Prostate gland (tissue), 2 donors: Measurements from ENCODE around the gene ADGB. TPM values are rescaled to one million over a fixed set of nuclear protein-coding genes. Genes with fewer than 3 reads are reported as not detected.

Experiments
- DNase-seq: peaks from one replicate; pipeline ENCODE4 v3.0.0-alpha.2; 2019; ENCODE audit warnings: low spot score
- H3K27ac ChIP-seq, 2 donors: fragments of 200-600 bp; sonication (generic); 2 replicates each; pipeline ENCODE4 v1.5.1; 2017 to 2019
- H3K27me3 ChIP-seq: fragments of 200-600 bp; sonication (generic); replicated peaks from 2 replicates; pipeline ENCODE4 v1.5.1; 2019; ENCODE audit not compliant: insufficient read depth
- H3K36me3 ChIP-seq, 2 donors: fragments of 200-600 bp; sonication (generic); 1 replicate in 1 of 2; 2 replicates in 1 of 2; pipeline versions ENCODE4 v1.5.1 to v1.8.1; 2017 to 2019
- H3K4me1 ChIP-seq: fragments of 200-600 bp; sonication (generic); replicated peaks from 2 replicates; pipeline ENCODE4 v1.5.1; 2019
- H3K4me3 ChIP-seq, 2 donors: fragments of 200-600 bp; sonication (generic); 2 replicates each; pipeline ENCODE4 v1.5.1; 2017 to 2019
- H3K9me3 ChIP-seq: fragments of 200-600 bp; sonication (generic); 2 replicates; pipeline ENCODE4 v1.5.1; 2017
- CTCF ChIP-seq, 4 experiments: fragments of 200-600 bp in 2 of 4; fragments of 450-650 bp in 2 of 4; sonication (generic) in 2 of 4; IDR thresholded peaks; 1 replicate in 3 of 4; 2 replicates in 1 of 4; pipeline ENCODE4 v1.5.1; 2016 to 2019; ENCODE audit warnings: antibody characterized with exemption in 4 of 4, mild to moderate bottlenecking in 2 of 4, moderate library complexity in 2 of 4
- POLR2A ChIP-seq: fragments of 450-650 bp; IDR thresholded peaks from one replicate; pipeline ENCODE4 v1.6.1; 2016; ENCODE audit warnings: antibody characterized with exemption, mild to moderate bottlenecking
- POLR2AphosphoS5 ChIP-seq: sonication (generic); formaldehyde crosslinking; IDR thresholded peaks from one replicate; pipeline ENCODE4 v1.6.1; 2017; ENCODE audit warnings: antibody characterized with exemption
- WGBS: methylation state at CpG from one replicate; pipeline ENCODE4 v1.1.5; 2018; 5-methylcytosine and 5-hydroxymethylcytosine counted together
- intact Hi-C: fragments of 100-400 bp; cut with DNase I; formaldehyde crosslinking; loops from one replicate; pipeline ENCODE4 v1.14.2; 2022
- total RNA-seq, 2 donors: library from RNA; depleted of rRNA; stranded (reverse); fragments of >200 nt; gene quantifications; one replicate each; pipeline ENCODE4 v1.1.0, GENCODE V29; 2016

The ADGB gene
- total RNA-seq, 2 donors from 2014 or later, result 8.1 TPM; not detected in 1

GRCh38 chr6:146670161-146670560 is 71.4 kb downstream of the ADGB start:
- TF ChIP-seq POLR2AphosphoS5 (no peak), CTCF (IDR thresholded peaks at IDR 0.05) (no peak), POLR2A (no peak)
- no peaks in the 10 kb centered on the region for H3K4me1 ChIP-seq
- 89% methylated on average over 4 of the region's 4 CpGs for WGBS
- H3K27me3 ChIP-seq, result no peaks in the 10 kb centered on the region
- no peaks in the 10 kb centered on the region for H3K9me3 ChIP-seq
- H3K4me3 ChIP-seq, result no peak overlapping the region
- no peak for DNase-seq
- no peak overlapping the region for H3K27ac ChIP-seq
- no peaks in the 10 kb centered on the region for H3K36me3 ChIP-seq
- intact Hi-C loops, result no loop called here

DNA sequence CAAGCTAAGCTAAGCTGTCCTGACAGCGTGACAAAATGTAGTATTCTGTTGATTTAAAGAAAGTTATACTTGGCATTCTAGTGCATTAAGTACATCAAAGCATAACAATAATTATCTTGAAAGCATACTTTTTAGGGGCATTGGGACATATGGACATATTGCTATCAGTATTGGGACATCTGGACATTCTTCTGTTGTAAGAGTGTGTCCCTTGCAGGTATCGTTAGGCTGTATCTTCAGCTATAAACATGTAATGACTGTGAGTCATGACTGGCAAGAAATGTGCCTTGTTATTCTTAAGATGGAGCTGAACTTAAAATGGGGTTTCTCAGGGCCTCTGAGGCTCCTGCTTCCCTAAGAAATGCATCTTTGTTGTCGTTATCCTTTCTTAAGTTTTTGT is 74.3 kb downstream of the ADGB start:
- no peak overlapping the region for H3K27ac ChIP-seq
- no peaks in the 10 kb centered on the region for H3K27me3 ChIP-seq
- H3K9me3 ChIP-seq, result no peaks in the 10 kb centered on the region
- WGBS, result 77% methylated on average over 3 of the region's 3 CpGs
- DNase-seq, result no peak
- no peak for TF ChIP-seq POLR2AphosphoS5
- no peak for TF ChIP-seq CTCF (IDR thresholded peaks at IDR 0.05)
- no peak for TF ChIP-seq POLR2A
- intact Hi-C loops, result no loop called here
- no peaks in the 10 kb centered on the region for H3K4me1 ChIP-seq
- no peak overlapping the region for H3K4me3 ChIP-seq
- H3K36me3 ChIP-seq, result no peaks in the 10 kb centered on the region

DNA sequence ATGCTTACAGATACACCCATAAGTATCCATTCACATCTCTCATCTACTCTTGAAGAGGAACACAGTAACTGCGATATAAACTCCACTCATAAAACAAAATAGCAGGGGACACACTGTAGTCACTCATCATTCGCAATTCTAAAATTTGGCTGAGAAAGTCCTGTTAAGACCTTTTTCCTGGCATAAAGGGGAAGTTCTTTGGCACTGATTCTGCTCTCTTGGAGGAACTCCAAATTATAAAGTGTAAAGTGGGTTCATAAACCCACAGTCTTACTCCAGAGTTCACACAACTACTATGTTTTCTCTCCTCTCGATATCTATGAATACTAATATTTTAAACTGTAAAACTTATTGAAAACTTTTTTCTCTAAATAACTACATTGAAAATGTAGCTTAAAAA is 80.6 kb downstream of the ADGB start:
- H3K36me3 ChIP-seq, result no peaks in the 10 kb centered on the region
- TF ChIP-seq POLR2A, result no peak
- TF ChIP-seq POLR2AphosphoS5, result no peak
- TF ChIP-seq CTCF (IDR thresholded peaks at IDR 0.05), result no peak
- H3K27me3 ChIP-seq, result no peaks in the 10 kb centered on the region
- no peak overlapping the region for H3K4me3 ChIP-seq
- no peaks in the 10 kb centered on the region for H3K4me1 ChIP-seq
- WGBS, result 13% methylated on average over 3 of the region's 3 CpGs
- no peak overlapping the region for H3K27ac ChIP-seq
- no peak for DNase-seq
- H3K9me3 ChIP-seq, result no peaks in the 10 kb centered on the region
- intact Hi-C loops, result no loop called here

GRCh38 chr6:146682919-146683318 is 84.1 kb downstream of the ADGB start:
- intact Hi-C loops, result no loop called here
- DNase-seq, result no peak
- 100% methylated on average over 1 of the region's 1 CpG for WGBS

More at GRCh38 chr6:146682919-146683318, 84.1 kb downstream of the ADGB start:
- Histone ChIP-seq H3K27ac (no peak overlapping the region), H3K27me3 (no peaks in the 10 kb centered on the region), H3K4me1 (no peaks in the 10 kb centered on the region), H3K4me3 (no peak overlapping the region), H3K36me3 (no peaks in the 10 kb centered on the region), H3K9me3 (no peaks in the 10 kb centered on the region)
- no peak for TF ChIP-seq POLR2AphosphoS5
- TF ChIP-seq CTCF (IDR thresholded peaks at IDR 0.05), result no peak
- no peak for TF ChIP-seq POLR2A
